Mammary epithelial cell (primary cell): ENCODE measurements around the gene PTPN6.

Source experiments
- EZH2 ChIP-seq: IDR thresholded peaks from 2 replicates; pipeline ENCODE4 v1.6.1; 2012; ENCODE audit warnings: low read length, inconsistent platforms, borderline replicate concordance
- TF ChIP-seq, protein P1 (sequence below), 2 donors: IDR thresholded peaks in 1 of 2; conservative IDR thresholded peaks in 1 of 2; 2 replicates each; pipeline ENCODE4 v1.5.1; 2011 to 2012; ENCODE audit warnings: inconsistent platforms in 2 of 2, low read length in 2 of 2, mild to moderate bottlenecking in 2 of 2, control low read depth in 1 of 2, low read depth in 1 of 2; ENCODE audit not compliant: insufficient read depth in 1 of 2; ENCODE audit errors: extremely low read depth in 1 of 2

DNA sequence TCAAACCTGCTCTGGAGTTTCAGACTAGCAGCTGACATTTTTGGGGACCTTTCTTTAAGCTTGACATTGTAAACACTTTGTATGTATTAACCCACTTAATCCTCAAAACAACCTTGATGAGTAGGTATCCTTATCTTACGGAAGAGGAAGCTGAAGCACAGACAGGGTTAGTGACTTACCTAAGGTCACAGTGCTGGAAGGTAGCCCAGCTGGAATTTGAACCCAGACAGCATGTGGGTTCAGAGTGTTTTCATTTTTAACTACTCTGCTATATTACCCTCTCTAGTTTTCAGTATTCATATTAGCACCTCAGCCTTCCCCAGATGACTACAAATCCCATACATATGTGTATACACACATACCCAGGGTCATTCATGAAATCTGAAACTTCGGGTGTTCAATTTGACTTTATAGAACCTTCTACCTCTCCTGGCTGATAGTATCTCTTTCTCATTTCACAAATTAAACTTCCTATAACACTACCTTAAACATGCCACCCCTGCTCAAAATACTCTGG lies 53.2 kb downstream of the PTPN6 start:
- TF ChIP-seq EZH2 = no peak
- TF ChIP-seq, protein P1, sequence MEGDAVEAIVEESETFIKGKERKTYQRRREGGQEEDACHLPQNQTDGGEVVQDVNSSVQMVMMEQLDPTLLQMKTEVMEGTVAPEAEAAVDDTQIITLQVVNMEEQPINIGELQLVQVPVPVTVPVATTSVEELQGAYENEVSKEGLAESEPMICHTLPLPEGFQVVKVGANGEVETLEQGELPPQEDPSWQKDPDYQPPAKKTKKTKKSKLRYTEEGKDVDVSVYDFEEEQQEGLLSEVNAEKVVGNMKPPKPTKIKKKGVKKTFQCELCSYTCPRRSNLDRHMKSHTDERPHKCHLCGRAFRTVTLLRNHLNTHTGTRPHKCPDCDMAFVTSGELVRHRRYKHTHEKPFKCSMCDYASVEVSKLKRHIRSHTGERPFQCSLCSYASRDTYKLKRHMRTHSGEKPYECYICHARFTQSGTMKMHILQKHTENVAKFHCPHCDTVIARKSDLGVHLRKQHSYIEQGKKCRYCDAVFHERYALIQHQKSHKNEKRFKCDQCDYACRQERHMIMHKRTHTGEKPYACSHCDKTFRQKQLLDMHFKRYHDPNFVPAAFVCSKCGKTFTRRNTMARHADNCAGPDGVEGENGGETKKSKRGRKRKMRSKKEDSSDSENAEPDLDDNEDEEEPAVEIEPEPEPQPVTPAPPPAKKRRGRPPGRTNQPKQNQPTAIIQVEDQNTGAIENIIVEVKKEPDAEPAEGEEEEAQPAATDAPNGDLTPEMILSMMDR (conservative IDR thresholded peaks at IDR 0.05 in 1 of 2, IDR thresholded peaks at IDR 0.05 in 1 of 2; ENCODE audit: extremely low read depth in 1 of 2, insufficient read depth in 1 of 2, low read depth in 1 of 2, low read length in 2 of 2) = no peak
